AG08395 (cell line): ENCODE measurements around the gene OR56B1.

Source experiments
- DNase-seq: peaks from one replicate; pipeline ENCODE4 v3.0.0; 2012; ENCODE audit warnings: mixed read lengths, low spot score

Gene OR56B1

DNA sequence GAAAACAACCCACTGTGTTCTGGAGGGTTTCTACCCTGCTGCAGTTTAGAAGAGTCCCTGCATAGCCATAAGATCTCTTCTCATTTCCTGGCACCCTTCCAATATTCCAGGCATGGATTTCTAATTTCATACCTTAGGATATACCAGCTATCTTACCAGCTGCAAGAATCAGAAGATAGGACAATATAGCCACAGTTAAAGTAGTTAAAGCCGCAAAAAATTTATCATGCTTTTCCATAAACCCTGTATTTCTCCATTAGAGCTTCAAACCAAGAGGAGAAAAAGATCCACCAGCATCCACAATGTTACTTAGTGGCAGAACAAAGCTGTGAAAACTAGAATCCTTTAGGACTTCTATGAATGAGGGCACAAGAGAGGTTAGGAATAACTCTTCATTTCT lies 8.6 kb upstream of the OR56B1 start:
- no peak for DNase-seq

DNA sequence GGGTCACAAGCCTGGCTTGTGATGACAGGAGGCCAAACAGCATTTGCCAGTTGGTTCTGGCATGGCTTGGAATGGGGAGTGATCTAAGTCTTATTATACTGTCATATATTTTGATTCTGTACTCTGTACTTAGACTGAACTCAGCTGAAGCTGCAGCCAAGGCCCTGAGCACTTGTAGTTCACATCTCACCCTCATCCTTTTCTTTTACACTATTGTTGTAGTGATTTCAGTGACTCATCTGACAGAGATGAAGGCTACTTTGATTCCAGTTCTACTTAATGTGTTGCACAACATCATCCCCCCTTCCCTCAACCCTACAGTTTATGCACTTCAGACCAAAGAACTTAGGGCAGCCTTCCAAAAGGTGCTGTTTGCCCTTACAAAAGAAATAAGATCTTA lies 843 bp downstream of the OR56B1 start:
- no peak for DNase-seq

DNA sequence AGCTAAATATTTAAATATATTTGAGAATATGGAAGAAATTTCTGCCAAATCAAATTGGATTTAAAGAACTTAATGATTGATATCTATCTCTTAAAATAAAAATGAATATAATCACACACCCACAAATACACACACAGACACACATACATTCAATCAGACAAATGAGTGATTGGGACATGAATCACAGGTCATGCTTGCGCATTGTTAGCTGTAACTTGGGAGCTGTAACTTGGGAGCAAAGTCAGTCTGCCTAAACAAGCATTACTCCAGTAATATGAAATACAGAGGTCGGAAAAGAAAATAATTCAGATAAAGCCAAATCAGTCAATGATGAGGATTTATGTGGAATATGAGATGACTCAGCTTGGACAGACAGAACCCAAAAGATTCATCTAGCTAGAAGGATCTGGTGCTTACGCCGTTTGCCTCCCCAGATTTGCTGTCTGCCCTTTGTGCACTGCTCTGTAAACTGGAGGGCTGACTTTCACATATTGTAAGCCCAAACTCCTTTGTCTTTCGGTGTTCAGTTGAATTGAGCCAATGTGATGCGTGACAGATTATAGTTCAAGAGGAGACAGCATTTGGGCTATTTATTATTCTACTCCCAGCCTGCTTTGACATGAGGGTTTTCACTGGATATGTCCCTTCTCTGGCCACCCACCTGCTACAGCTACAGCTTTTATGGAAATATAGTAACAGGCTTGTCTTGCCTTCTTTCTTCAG lies 1.6 kb downstream of the OR56B1 start:
- no peak for DNase-seq

DNA sequence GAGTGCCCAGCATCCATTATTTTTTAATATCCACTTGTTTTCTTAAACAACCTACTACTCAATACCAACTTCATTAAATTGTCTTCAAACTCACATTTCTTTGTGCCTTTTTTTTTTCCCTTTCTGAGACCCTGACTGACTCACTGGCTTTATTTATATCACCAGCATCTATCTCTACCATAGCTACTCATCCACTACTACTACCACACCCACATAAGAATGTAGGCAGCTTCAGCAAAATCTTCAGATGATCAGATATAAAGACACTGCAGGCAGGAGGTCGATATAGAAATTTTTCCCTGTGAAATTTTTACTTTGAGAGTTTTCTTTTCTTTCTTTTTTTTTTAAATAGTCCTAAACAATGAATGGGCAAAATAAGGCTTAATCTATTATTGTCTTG lies 2.2 kb downstream of the OR56B1 start:
- DNase-seq = no peak

DNA sequence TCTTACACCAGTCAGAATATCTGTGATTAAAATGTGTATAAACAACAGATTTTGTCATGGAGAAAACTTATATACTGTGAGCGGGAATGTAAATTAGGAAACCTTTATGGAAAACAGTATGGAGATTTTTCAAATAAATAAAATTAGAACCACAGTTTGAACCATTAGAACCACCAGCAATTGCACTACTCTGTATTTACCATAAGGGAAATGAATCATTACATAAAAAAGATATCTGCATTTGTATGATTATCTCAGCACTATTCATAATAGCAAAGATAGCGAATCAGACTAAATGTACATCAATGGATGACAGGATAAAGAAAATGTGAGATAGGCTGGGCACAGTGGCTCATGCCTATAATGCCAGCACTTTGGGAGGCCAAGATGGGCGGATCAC lies 10.4 kb downstream of the OR56B1 start:
- no peak for DNase-seq

DNA sequence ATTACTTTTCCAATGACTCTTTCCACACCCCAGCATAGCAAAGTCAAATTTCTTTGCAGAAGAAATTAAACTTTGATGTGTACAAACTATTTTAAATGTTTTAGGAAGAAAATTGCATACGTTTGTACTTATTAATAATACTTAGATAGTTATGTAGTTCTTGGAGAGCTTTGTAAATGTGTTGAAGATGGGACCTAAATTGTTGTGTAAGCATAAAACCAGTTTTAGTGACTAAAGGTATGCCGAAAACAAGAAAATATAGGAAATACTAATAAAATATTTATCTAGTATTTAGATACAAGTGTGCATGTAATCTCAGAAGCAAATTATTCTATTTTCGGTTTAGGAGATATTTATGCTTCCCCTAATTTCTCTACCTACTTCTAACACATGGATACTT lies 13.6 kb downstream of the OR56B1 start:
- DNase-seq = no peak

DNA sequence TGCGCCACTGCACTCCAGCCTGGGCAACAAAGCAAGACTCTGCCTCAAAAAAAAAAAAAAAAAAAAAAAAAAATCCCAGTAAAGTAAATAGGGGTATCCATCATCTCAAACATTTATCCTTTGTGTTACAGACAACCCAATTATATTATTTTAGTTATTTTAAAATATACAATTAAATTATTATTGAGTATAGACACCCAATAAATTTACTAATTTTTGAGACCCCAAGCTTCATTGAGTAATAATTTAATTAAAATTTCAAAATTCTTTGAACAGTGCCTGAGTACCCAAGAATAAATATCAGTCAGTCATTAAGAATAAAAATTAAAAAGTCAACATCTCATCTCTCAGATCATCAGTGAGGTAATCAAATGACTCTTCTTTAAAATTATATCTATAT lies 17.7 kb downstream of the OR56B1 start, which contains the start of gene OR52N4:
TSS of gene OR52N4 (plus strand) at position 301 of the 400 bp plus-strand sequence. CDS start 498 bp downstream, outside the sequence.
- DNase-seq = no peak

DNA sequence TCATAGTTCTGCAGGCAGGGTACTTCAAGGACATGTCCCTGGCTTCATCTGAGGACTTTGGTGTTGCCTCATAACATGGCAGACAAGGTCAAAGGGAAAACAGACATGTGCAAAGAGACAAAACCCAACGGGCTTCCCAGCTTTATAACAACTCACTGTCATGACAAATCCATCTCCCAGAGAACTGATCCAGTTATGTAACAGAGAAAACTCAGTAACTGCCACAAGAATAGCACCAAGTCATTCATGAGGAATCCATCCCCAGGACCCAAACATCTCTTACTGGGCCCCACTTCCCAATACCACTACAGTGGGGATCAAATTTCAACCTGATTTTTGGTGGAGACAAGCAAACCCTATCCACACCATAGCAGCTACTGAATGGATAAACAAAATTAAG lies 30.8 kb downstream of the OR56B1 start:
- no peak for DNase-seq

DNA sequence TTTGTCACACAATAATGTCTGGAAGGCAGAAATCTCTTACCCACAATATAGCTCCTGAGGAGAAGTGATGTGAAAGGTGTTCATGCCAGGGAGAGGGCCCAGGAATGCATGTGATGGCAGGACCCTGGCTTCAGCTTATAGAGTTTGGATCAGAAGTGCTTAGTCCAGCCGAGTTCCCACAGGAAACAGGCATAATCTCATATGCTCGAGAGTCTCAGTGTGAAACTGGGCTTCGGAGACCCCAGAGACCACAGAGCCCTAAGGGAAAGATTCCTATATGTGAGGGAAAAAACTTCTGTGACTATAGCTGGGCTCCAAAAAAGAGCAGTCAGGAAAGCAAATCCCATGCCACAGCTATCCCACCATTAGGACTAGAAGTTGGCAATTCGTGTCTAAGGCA lies 47.0 kb downstream of the OR56B1 start, which contains the start of gene OR52N5:
TSS of gene OR52N5 (minus strand) at position 101 of the 400 bp plus-strand sequence. CDS start 4,721 bp downstream, outside the sequence.
- DNase-seq = no peak
